Neutrophil (primary cell): Measurements from ENCODE around the gene RUNX2.

Source experiments
- H3K27ac ChIP-seq: fragments of 200-600 bp; sonication (generic); 2 replicates; pipeline ENCODE4 v1.5.1; 2016; ENCODE audit warnings: mild to moderate bottlenecking, moderate library complexity
- H3K27me3 ChIP-seq: fragments of 200-600 bp; sonication (generic); 2 replicates; pipeline ENCODE4 v1.6.0; 2016; ENCODE audit warnings: mild to moderate bottlenecking
- H3K36me3 ChIP-seq: fragments of 200-600 bp; sonication (generic); 2 replicates; pipeline ENCODE4 v1.5.1; 2017
- H3K4me1 ChIP-seq, 2 experiments: fragments of 200-600 bp in 1 of 2; sonication (generic) in 1 of 2; 1 replicate in 1 of 2; 2 replicates in 1 of 2; pipeline versions ENCODE4 v1.5.1 to v1.6.1; 2013 to 2016; ENCODE audit warnings: low read depth in 1 of 2, low read length in 1 of 2, mild to moderate bottlenecking in 1 of 2, moderate library complexity in 1 of 2; ENCODE audit not compliant: control insufficient read depth in 1 of 2, insufficient read depth in 1 of 2
- H3K4me3 ChIP-seq, 2 experiments: fragments of 200-600 bp in 1 of 2; sonication (generic) in 1 of 2; 1 replicate in 1 of 2; 2 replicates in 1 of 2; pipeline ENCODE4 v1.5.1; 2013 to 2016; ENCODE audit warnings: low read depth in 1 of 2, low read length in 1 of 2, mild to moderate bottlenecking in 1 of 2, moderate library complexity in 1 of 2
- H3K9me3 ChIP-seq: fragments of 200-600 bp; sonication (generic); 2 replicates; pipeline ENCODE4 v1.5.1; 2016
- CTCF ChIP-seq: fragments of 200-600 bp; sonication (generic); IDR thresholded peaks from 2 replicates; pipeline ENCODE4 v1.5.1; 2016; ENCODE audit warnings: antibody characterized with exemption

Gene RUNX2

DNA sequence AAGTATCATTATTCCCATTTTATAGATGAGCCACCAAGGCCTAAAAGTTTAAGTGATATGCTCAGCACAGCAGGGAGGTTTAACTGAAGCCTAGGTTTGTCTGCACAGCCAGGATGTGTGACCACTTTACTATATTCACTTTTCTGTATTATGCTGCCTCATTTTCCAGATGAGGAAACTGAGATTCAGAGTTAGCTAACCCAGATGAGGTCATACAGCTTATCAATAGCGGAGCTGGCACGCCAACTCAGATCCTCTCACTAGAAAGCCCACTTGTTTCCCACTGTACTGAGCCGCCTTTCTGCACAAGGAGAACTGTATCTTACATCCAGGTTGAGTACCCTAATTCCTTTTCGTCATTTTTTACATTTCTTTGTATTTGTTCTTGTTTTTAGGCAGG, 181.3 kb downstream of the RUNX2 start:
- no peak for TF ChIP-seq CTCF
- Histone ChIP-seq H3K27ac (no peak overlapping the region), H3K9me3 (no peaks in the 10 kb centered on the region), H3K36me3 (peaks cover 20% of the 10 kb centered on the region), H3K27me3 (no peaks in the 10 kb centered on the region), H3K4me1 (peaks cover 9 to 16% of the 10 kb centered on the region in 2 experiments), H3K4me3 (no peak overlapping the region)

DNA sequence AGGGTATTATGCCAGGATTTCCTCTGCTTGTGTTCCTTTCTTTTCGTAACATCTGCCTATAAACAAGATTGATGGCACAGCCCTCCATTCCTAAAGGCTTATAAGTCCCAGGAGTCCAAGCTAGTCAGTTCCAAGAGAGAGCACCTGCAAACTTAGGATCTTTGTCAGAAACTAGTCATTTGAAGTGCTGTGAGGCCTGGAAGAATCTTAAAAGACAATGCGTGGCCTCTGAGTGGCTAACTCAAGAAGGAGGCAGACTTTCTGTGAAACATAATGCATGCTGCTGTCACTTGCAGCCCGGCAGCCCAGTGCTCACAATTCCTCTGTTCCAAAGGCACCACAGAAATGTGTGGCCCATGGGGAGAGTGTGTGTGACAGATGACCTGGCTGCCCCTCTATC, 184.6 kb downstream of the RUNX2 start:
- H3K27me3 ChIP-seq, result no peaks in the 10 kb centered on the region
- H3K4me3 ChIP-seq, result no peak overlapping the region
- H3K36me3 ChIP-seq, result peaks cover 23% of the 10 kb centered on the region
- TF ChIP-seq CTCF, result no peak
- no peak overlapping the region for H3K27ac ChIP-seq
- no peaks in the 10 kb centered on the region for H3K9me3 ChIP-seq
- peaks cover 0 to 4% of the 10 kb centered on the region in 2 experiments for H3K4me1 ChIP-seq

GRCh38 chr6:45513213-45513618, 185.1 kb downstream of the RUNX2 start:
- no peak overlapping the region for H3K4me3 ChIP-seq
- no peak overlapping the region for H3K27ac ChIP-seq
- peaks cover 0 to 4% of the 10 kb centered on the region in 2 experiments for H3K4me1 ChIP-seq
- peaks cover 23% of the 10 kb centered on the region for H3K36me3 ChIP-seq
- TF ChIP-seq CTCF, result no peak
- H3K9me3 ChIP-seq, result no peaks in the 10 kb centered on the region
- H3K27me3 ChIP-seq, result no peaks in the 10 kb centered on the region

GRCh38 chr6:45513843-45514242, 185.7 kb downstream of the RUNX2 start:
- Histone ChIP-seq H3K9me3 (no peaks in the 10 kb centered on the region), H3K36me3 (peaks cover 23% of the 10 kb centered on the region)

GRCh38 chr6:45514454-45515230, 186.5 kb downstream of the RUNX2 start:
- no peaks in the 10 kb centered on the region for H3K27me3 ChIP-seq
- TF ChIP-seq CTCF, result no peak
- no peaks in the 10 kb centered on the region for H3K9me3 ChIP-seq
- no peak overlapping the region for H3K4me3 ChIP-seq
- no peaks in the 10 kb centered on the region for H3K4me1 ChIP-seq
- H3K27ac ChIP-seq, result no peak overlapping the region
- peaks cover 23% of the 10 kb centered on the region for H3K36me3 ChIP-seq

More at GRCh38 chr6:45513843-45514242, 185.7 kb downstream of the RUNX2 start:
- Histone ChIP-seq H3K4me1 (peaks cover 0 to 4% of the 10 kb centered on the region in 2 experiments), H3K4me3 (no peak overlapping the region), H3K27ac (no peak overlapping the region), H3K27me3 (no peaks in the 10 kb centered on the region)
- no peak for TF ChIP-seq CTCF
